HCEC 1CT (cell line): ENCODE results near the gene MLH3.
A peak's percentile ranks its signal among the peaks of the same experiment; 100 is the strongest.
"Not testable (repeated sequence)": the region's sequence is repeated elsewhere in the genome, so short reads cannot be mapped to it uniquely, and the experiment has no call there.

Experiments used
- DNase-seq: peaks from one replicate; pipeline ENCODE4 v3.0.0-alpha.2; 2017

MLH3 gene

DNA sequence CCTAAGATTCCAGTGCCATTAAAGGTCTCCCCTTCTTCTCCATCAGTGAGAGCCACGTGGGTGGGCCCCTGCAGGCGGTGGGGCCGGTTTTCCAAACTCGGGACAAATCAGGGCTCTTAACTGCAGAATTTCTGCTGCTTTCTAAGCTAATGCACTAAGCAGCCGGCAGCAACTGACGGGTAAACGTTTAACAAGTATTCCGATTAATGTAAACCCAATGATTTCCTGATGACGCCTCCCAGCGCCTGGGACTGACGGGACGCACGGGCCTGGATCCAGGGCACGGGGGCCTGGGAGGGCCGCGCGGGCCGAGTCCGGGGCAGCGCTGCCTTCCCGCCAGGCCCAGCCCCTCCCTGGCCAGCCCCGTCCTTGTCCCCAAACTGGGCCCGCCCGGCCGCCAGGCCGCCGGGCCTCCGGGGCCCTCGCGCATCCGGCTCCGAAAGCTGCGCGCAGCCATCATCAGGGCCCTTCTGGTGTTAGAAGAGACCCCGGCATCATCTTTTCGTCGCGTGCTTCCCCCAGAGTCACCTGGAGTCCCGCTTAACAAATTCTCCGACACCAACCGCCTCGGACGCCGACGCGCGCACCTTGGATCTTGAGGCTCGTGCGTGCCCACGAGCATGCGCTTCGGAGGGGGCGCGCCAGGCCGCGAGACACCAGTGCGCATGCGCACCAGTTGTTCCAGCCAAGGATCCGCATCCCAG is at the start of gene MLH3:
TSS of gene MLH3 (minus strand) at position 616 of the 704 bp plus-strand sequence. CDS start 1,812 bp downstream, outside the sequence.
- DNase-seq, result peak; percentile 78

- DNase-seq, result no peak
These were observed 47.4 kb upstream of the MLH3 start for GRCh38 chr14:75098682-75099081.

- no peak for DNase-seq
These were observed 46.9 kb upstream of the MLH3 start for GRCh38 chr14:75098212-75098611.

DNA sequence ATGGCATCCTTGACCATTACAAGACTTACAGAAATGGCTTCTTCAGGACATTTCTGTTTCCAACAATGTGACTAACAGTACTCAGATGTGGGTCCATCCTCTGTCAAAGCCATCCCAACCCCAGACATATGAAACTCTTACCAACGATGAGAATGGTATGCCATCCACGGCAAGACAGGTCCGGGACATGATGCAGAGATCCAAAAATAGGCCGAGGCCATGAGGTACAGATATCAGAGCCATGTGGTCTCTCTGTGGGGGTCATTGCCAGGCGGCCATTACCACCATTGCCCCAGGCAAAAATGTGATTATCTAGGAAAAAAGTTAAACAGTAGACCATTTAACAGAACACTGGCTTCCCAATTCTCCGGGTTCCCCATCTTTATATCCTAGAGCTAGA is 45.7 kb upstream of the MLH3 start:
- no peak for DNase-seq

- no peak for DNase-seq
These were observed 44.4 kb upstream of the MLH3 start for GRCh38 chr14:75095690-75096089.

GRCh38 chr14:75094896-75095295 is 43.6 kb upstream of the MLH3 start:
- no peak for DNase-seq

DNA sequence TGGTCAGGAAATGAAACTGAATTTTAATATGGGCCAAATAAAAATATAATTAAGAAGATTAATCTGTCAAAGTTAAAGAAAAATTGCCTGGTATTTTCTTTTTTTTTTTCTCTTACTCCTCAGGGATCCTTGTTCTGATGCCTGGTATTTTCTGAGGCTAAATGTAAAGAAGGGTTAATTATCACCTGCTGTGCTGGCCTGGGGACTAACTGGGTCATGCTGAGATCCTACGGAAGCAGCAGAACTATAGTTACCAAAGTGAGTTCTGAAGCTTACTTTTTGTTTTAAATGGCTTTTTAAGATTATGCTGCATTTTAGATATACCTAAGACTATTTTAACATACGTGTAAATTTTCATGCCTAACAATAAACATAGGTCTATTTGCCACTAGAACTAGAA is 41.4 kb upstream of the MLH3 start:
- DNase-seq, result no peak

DNA sequence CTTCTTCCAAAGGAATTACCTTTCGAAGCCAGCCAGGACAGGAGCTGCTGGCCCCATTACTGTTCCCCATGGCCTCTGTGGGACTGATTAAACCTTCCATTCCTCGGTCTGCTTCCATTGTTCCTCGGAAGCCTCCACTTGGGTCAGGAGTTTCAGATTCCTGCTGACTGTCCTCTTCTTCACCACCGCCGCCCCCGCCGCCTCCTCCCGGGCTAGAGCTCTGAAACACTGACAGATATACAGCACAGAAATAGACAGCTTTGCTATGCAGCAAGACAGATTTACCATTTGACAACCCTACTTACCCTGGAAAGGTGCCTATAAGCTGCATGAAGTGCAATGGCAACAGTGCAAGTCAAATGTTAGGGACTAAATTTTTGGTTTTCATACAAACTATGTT is 40.0 kb upstream of the MLH3 start:
- no peak for DNase-seq

- peak; percentile 51 for DNase-seq
These were observed 39.1 kb upstream of the MLH3 start for GRCh38 chr14:75090353-75090752.

DNA sequence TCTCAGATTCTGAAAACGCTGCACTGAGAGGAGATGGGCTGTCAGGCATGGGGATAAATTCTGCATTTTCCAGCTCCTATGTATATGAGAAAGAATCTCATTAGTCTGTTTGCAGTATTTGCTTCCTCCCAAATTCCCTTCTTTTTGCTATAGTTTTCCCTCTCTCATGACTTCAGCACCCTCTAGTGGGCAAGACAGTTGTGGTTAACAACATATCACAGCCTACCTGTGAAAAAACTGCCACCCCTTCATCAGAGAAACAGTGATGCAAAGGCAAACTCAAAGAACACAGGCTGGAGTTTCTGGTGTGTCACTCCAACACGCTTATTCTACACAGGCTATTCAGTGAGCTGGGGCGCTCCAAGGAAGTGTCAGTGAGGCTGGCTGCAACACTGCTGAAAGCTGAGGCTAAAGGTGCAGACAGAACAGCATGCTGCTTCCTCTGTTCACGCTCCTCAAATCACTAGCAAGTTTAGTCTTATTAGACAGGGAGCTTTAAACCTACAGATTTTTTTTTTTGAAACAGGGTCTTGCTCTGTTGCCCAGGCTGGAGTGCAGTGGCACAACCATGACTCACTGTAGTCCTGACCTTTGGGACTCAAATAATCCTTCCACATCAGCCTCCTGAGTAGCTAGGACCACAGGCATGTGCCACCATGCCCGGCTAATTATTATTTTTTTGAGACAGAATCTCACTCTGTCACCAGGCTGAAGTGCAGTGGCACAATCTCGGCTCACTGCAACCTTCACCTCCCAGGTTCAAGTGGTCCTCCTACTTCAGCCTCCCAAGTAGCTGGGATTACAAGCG is 37.5 kb upstream of the MLH3 start:
- DNase-seq, result peak; percentile 44

GRCh38 chr14:75088153-75088552 is 36.9 kb upstream of the MLH3 start:
- DNase-seq, result no peak

GRCh38 chr14:75084513-75084912 is 33.2 kb upstream of the MLH3 start:
- DNase-seq, result no peak

GRCh38 chr14:75083271-75083670 is 32.0 kb upstream of the MLH3 start:
- no peak for DNase-seq

DNA sequence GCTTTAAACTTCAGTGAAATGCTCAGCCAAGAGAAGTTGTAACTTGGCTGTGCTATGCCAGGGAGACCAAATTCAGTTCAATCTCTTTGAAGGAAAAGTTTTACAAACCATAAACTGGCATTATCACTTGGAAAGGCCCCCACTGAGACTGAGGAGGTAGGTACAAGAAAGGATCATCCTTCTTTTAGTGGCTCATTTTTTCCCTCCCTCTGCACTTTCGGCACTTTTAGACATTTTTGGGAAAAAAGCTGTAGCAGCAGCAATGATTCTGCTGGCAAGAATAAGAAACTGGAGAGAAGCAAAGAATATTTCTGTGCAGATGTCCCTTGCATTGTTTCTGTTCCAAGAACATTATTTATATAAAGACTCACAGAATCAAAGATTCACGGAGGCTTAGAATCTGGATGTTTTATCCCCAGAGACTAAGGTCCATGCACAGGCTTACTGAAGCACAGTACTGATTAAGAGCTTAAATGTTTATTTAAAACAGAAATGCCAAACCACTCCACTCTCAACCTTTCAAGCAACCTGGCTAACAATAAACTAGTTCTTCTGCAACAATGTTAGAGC is 30.5 kb upstream of the MLH3 start:
- DNase-seq, result no peak

DNA sequence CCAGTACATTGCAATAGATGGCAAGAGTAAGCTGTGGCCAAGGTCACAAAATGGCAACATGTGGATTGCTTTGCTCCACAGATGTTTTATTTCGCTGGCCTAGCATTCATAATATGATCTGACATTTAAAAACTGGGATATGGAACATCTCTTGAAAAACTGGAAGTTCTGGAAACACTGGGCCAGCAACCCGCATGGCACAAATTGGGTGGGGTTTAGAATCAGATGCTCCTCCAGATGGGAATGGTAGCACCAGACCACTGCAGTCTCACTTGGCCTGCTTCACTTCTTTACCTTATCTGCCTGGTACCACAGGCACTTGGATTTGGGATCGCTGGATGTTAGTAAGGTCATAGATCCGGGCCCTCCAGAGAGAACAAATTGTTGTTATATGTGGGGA is 28.3 kb upstream of the MLH3 start:
- DNase-seq, result no peak

DNA sequence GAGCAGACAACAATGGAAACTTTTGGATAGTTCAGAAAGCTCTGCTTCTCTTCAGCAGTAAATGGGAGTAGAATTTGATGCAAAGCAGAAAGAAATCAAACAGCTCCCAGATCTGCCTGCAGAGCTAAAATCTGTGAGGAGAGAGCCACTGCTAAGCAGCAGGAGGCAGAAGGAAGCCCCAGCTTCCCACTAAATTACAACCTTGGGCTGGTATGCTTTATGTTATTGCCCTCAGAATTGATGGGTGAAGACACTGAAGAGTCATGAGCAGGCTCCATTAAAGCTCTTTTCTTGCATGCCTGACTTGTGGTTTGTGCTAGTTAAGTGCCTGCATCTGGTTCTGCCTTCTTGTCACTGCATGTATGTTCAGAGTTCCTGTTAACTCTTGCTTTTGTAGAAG is 26.5 kb upstream of the MLH3 start:
- DNase-seq, result no peak

GRCh38 chr14:75070383-75070782 is 19.1 kb upstream of the MLH3 start:
- DNase-seq, result no peak

DNA sequence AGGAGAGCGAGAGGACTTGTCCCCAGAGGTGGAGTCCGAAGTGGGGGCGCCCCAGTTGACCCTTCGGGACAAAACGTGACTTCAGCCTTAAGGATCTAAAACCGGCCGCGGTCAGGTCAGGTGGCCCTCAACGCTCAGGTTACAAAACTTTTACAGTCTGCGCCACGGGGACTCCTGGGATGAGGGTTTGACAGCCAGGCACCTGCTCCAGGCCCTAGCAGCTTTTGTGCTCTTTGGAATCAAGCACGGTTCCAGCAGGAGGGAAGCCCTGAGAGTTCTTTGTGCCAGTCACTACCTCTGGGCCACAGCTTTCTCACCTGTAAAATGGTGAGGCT is 18.5 kb upstream of the MLH3 start:
- no peak for DNase-seq

DNA sequence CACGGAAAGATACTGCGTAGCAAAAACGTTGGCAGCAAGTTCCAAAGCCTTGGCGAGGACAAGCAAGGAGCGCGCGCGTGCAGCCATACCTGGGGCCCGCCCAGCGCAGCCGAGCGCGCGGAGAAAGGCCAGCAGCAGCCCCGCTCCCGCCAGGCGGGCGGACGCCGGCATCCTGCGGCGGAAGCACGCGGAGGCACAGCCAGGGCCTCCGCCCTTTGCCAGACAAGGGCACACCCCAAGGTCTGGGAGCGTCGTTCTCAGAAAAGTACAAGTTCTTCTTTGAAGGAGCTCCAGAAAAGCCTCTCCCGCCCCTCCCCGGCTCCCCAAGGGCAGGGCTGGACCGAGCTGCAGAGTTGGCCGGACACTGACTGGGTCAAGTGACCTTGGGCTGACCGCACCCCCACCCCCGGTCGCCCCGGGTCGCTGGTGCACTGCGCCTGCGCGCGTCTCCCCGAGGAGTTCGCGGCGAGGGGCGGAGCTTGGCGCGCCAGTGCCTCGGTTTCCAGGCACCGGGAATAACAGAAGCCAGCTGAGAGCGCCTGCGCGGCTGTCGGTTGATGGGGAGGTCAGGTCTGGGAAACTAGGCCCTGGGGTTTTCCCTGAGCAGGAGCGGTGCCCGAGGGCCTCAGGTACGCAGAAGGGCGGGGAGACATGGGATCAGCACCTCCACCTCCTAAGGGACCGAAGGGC is 18.0 kb upstream of the MLH3 start, which contains the start of gene ZC2HC1C:
TSS of gene ZC2HC1C (plus strand) at position 521 of the 690 bp plus-strand sequence. CDS start 933 bp downstream, outside the sequence.
- peak; percentile 83 for DNase-seq

GRCh38 chr14:75068294-75069120 is 17.2 kb upstream of the MLH3 start:
- no peak for DNase-seq

DNA sequence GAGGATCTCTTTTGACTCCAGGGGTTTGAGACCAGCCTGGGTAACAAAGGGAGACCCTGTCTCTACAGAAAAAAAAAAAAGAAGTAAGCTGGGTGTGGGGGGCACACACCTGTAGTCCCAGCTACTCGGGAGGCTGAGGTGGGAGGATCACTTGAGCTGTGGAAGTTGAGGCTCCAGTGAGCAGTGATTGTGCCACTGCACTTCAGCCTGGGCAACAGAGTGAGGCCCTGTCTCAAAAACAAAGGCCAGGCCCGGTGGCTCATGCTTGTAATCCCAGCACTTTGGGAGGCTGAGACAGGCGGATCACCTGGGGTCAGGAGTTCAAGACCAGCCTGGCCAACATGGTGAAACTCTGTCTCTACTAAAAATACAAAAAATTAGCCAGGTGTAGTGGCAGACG is 16.5 kb upstream of the MLH3 start:
- DNase-seq, result not testable (repeated sequence)

- DNase-seq, result no peak
These were observed 15.9 kb upstream of the MLH3 start for GRCh38 chr14:75067212-75067611.

DNA sequence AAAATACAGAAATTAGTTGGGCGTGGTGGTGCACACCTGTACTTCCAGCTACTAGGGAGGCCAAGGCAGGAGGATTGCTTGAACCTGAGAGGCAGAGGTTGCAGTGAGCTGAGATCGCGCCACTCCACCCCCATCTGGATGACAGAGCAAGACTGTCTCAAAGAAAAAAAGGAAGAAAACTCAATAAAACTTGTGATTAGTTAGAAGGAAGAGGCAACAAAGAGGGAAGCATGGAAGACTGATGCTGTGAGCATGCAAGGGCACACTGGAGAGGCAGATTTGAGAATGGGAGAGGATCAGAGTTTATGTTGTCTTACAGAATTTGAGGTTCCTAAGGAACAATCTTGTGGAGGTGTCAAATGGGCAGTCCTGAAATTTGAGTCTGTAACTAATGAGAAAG is 15.4 kb upstream of the MLH3 start:
- DNase-seq, result no peak
